ENCODE data around the gene SP2.

- TF ChIP-seq, protein P1, sequence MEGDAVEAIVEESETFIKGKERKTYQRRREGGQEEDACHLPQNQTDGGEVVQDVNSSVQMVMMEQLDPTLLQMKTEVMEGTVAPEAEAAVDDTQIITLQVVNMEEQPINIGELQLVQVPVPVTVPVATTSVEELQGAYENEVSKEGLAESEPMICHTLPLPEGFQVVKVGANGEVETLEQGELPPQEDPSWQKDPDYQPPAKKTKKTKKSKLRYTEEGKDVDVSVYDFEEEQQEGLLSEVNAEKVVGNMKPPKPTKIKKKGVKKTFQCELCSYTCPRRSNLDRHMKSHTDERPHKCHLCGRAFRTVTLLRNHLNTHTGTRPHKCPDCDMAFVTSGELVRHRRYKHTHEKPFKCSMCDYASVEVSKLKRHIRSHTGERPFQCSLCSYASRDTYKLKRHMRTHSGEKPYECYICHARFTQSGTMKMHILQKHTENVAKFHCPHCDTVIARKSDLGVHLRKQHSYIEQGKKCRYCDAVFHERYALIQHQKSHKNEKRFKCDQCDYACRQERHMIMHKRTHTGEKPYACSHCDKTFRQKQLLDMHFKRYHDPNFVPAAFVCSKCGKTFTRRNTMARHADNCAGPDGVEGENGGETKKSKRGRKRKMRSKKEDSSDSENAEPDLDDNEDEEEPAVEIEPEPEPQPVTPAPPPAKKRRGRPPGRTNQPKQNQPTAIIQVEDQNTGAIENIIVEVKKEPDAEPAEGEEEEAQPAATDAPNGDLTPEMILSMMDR (IDR thresholded peaks at IDR 0.05): no peak
- TF ChIP-seq POLR2A (IDR thresholded peaks at IDR 0.05): no peak
These were observed 26.0 kb upstream of the SP2 start for GRCh38 chr17:47870056-47870455.
